SK-N-MC (cell line): ENCODE data around the gene MLH1.
"Not testable (repeated sequence)": the region's sequence is repeated elsewhere in the genome, so short reads cannot be mapped to it uniquely, and the experiment has no call there.

Source experiments
- DNase-seq: peaks from one replicate; pipeline ENCODE4 v3.0.0-alpha.2; 2011; ENCODE audit warnings: low read depth, low spot score
- H3K27ac ChIP-seq: fragments of 200-600 bp; sonication (generic); 2 replicates; pipeline ENCODE4 v1.5.1; 2016; ENCODE audit warnings: mixed run types
- H3K36me3 ChIP-seq: fragments of 200-600 bp; sonication (generic); 2 replicates; pipeline ENCODE4 v1.6.1; 2017; ENCODE audit warnings: antibody characterized with exemption, low read length, mixed read lengths; ENCODE audit not compliant: insufficient read depth
- H3K4me3 ChIP-seq: fragments of 200-600 bp; sonication (generic); 2 replicates; pipeline ENCODE4 v1.5.1; 2016
- H3K9ac ChIP-seq: fragments of 200-600 bp; sonication (generic); 2 replicates; pipeline ENCODE4 v1.8.0; 2017; ENCODE audit warnings: mixed run types, mixed read lengths; ENCODE audit not compliant: insufficient read length
- H3K9me3 ChIP-seq: fragments of 200-600 bp; sonication (generic); 2 replicates; pipeline ENCODE4 v1.6.1; 2017; ENCODE audit warnings: low read depth, mild to moderate bottlenecking, antibody characterized with exemption, low read length, moderate library complexity, mixed read lengths
- EZH2 ChIP-seq: fragments of 200-600 bp; sonication (generic); IDR thresholded peaks from one replicate; pipeline ENCODE4 v1.6.1; 2017; ENCODE audit warnings: antibody characterized with exemption
- FOXP2 ChIP-seq: optimal IDR thresholded peaks from 2 replicates; pipeline ENCODE3; 2011; ENCODE audit warnings: mild to moderate bottlenecking, moderate library complexity; ENCODE audit not compliant: insufficient read depth; ENCODE audit errors: extremely low read length, control extremely low read depth
- POLR2AphosphoS5 ChIP-seq: IDR thresholded peaks from 2 replicates; pipeline ENCODE4 v1.6.1; 2012; ENCODE audit warnings: mild to moderate bottlenecking, low read depth, low read length, borderline replicate concordance

Gene MLH1

GRCh38 chr3:36956155-36956554, 37.2 kb upstream of the MLH1 start:
- TF ChIP-seq FOXP2: no peak
- no peak for TF ChIP-seq POLR2AphosphoS5
- TF ChIP-seq EZH2: no peak
- no peaks in the 10 kb centered on the region for H3K9me3 ChIP-seq
- H3K4me3 ChIP-seq: no peak overlapping the region
- no peak overlapping the region for H3K9ac ChIP-seq
- no peaks in the 10 kb centered on the region for H3K36me3 ChIP-seq
- H3K27ac ChIP-seq: no peak overlapping the region
- no peak for DNase-seq

- no peak overlapping the region for H3K27ac ChIP-seq
- H3K4me3 ChIP-seq: no peak overlapping the region
- no peak for TF ChIP-seq EZH2
- no peak for TF ChIP-seq FOXP2
- no peak for TF ChIP-seq POLR2AphosphoS5
- H3K9ac ChIP-seq: no peak overlapping the region
- no peak for DNase-seq
- no peaks in the 10 kb centered on the region for H3K9me3 ChIP-seq
- H3K36me3 ChIP-seq: no peaks in the 10 kb centered on the region
Observed at GRCh38 chr3:36957063-36957462, 36.3 kb upstream of the MLH1 start.

DNA sequence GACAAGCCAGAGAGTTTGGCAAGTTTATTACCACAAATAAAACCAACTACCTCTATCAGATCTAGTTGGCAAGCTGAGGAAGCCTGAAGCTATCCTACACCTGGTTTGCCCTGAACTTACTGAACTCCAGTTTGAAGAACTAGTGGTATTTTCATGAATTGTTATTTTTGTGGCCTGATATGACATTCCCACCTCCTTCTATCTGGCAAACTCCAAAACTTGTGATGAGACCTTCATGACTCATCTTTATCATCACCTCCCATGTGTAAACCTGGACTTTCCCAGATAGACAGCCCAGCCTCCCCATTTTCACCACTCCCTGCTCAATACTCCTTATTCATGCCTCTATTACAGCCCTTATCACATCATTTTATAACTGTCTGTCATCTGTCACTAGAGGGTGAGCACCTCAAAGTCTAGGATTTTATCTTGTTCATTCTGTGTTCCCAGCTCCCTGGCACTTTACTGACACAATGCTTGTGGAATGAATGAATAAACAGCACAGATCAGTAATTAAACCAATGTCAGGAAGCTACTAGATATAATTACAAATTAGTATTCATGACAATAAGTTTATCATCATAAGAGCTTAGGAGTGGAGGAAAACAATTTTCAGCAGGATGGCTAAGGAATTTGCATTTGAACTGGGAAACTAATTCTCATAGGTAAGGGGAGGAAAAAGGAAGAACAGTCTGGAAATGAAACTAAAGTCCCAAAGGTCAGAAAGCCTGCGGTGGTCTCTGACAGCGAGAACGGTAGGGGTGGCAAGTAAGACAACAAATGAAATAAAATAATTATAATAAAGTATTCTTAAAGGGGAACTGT, 35.2 kb upstream of the MLH1 start:
- Histone ChIP-seq H3K9ac (no peak overlapping the region), H3K4me3 (no peak overlapping the region), H3K9me3 (no peaks in the 10 kb centered on the region), H3K36me3 (no peaks in the 10 kb centered on the region), H3K27ac (no peak overlapping the region)
- TF ChIP-seq FOXP2 (no peak), POLR2AphosphoS5 (no peak), EZH2 (no peak)
- no peak for DNase-seq

GRCh38 chr3:36959821-36960220, 33.5 kb upstream of the MLH1 start:
- Histone ChIP-seq H3K4me3 (no peak overlapping the region), H3K9ac (no peak overlapping the region), H3K27ac (no peak overlapping the region), H3K9me3 (no peaks in the 10 kb centered on the region), H3K36me3 (no peaks in the 10 kb centered on the region)
- no peak for DNase-seq
- TF ChIP-seq EZH2: no peak
- TF ChIP-seq POLR2AphosphoS5: no peak
- TF ChIP-seq FOXP2: no peak

DNA sequence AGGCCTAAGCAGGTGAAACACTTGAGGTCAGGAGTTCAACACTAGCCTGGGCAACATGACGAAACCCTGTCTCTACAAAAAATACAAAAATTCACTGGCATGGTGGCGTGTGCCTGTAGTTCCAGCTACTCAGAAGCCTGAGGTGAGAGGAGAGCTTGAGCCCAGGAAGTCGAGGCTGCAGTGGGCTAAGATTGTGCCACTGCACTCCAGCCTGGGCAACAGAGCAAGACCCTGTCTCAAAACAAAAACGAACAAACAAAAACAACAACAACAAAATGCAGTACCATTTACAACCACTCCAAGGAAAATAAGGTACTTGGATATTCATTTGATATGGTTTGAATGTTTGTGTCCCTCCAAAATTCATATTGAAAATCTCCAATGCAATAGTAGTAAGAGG, 32.8 kb upstream of the MLH1 start:
- Histone ChIP-seq H3K9ac (no peak overlapping the region), H3K27ac (no peak overlapping the region), H3K9me3 (no peaks in the 10 kb centered on the region), H3K4me3 (no peak overlapping the region), H3K36me3 (no peaks in the 10 kb centered on the region)
- DNase-seq: no peak
- TF ChIP-seq EZH2: no peak
- no peak for TF ChIP-seq FOXP2
- TF ChIP-seq POLR2AphosphoS5: no peak

DNA sequence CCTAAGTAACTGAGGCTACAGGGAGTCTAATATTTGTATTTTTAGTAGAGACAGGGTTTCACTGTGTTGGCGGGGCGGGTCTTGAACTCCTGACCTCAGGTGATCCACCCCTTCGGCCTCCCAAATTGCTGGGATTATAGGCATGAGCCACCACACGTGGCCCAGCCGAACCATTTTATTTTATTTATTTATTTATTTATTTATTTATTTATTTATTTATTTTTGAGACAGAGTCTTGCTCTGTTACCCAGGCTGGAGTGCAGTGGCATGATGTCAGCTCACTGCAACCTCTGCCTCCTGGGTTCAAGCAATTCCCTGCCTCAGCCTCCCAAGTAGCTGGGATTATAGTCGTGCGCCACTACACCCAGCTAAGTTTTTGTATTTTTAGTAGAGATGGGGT, 30.3 kb upstream of the MLH1 start:
- H3K9me3 ChIP-seq, H3K4me3 ChIP-seq, DNase-seq, H3K27ac ChIP-seq, H3K36me3 ChIP-seq, H3K9ac ChIP-seq: not testable (repeated sequence)

- Histone ChIP-seq H3K36me3 (no peaks in the 10 kb centered on the region), H3K27ac (no peak overlapping the region), H3K4me3 (no peak overlapping the region), H3K9me3 (no peaks in the 10 kb centered on the region), H3K9ac (no peak overlapping the region)
- TF ChIP-seq POLR2AphosphoS5 (no peak), EZH2 (no peak), FOXP2 (no peak)
- DNase-seq: no peak
Observed at GRCh38 chr3:36964331-36964730, 29.0 kb upstream of the MLH1 start.

- DNase-seq: no peak
- Histone ChIP-seq H3K4me3 (no peak overlapping the region), H3K9ac (no peak overlapping the region), H3K27ac (no peak overlapping the region), H3K9me3 (no peaks in the 10 kb centered on the region), H3K36me3 (no peaks in the 10 kb centered on the region)
- no peak for TF ChIP-seq POLR2AphosphoS5
- no peak for TF ChIP-seq FOXP2
- no peak for TF ChIP-seq EZH2
Observed at GRCh38 chr3:36964817-36965216, 28.5 kb upstream of the MLH1 start.

DNA sequence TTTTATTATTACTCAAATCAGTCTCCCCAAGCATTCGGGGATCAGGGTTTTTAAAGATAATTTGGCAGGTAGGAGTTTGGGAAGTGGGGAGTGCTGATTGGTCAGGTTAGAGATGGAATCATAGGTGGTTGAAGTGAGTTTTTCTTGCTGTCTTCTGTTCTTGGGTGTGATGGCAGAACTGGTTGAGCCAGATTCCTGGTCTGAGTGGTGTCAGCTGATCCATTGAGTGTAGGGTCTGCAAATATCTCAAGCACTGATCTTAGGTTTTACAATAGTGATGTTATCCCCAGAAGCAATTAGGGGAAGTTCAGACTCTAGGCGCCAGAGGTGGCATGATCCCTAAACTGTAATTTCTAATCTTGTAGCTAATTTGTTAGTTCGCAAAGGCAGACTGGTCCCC, 27.9 kb upstream of the MLH1 start:
- no peak overlapping the region for H3K27ac ChIP-seq
- H3K9ac ChIP-seq: no peak overlapping the region
- no peak for TF ChIP-seq EZH2
- no peak for TF ChIP-seq FOXP2
- no peak for TF ChIP-seq POLR2AphosphoS5
- H3K36me3 ChIP-seq: no peaks in the 10 kb centered on the region
- DNase-seq: no peak
- no peaks in the 10 kb centered on the region for H3K9me3 ChIP-seq
- H3K4me3 ChIP-seq: no peak overlapping the region
